Choroid plexus epithelial cell (primary cell): Measurements from ENCODE around the gene CKS1B.

Experiments
- DNase-seq: peaks from one replicate; pipeline ENCODE4 v3.0.0-alpha.2; 2010; ENCODE audit warnings: low read depth
- H3K4me3 ChIP-seq: 2 replicates; pipeline ENCODE4 v1.5.1; 2011; ENCODE audit warnings: low read depth, mild to moderate bottlenecking, control low read depth, low read length, moderate library complexity
- TF ChIP-seq, protein P1 (sequence below): conservative IDR thresholded peaks from 2 replicates; pipeline ENCODE4 v1.5.1; 2011; ENCODE audit warnings: low read depth, mild to moderate bottlenecking, control low read depth, inconsistent platforms, low read length, moderate library complexity

The CKS1B gene

DNA sequence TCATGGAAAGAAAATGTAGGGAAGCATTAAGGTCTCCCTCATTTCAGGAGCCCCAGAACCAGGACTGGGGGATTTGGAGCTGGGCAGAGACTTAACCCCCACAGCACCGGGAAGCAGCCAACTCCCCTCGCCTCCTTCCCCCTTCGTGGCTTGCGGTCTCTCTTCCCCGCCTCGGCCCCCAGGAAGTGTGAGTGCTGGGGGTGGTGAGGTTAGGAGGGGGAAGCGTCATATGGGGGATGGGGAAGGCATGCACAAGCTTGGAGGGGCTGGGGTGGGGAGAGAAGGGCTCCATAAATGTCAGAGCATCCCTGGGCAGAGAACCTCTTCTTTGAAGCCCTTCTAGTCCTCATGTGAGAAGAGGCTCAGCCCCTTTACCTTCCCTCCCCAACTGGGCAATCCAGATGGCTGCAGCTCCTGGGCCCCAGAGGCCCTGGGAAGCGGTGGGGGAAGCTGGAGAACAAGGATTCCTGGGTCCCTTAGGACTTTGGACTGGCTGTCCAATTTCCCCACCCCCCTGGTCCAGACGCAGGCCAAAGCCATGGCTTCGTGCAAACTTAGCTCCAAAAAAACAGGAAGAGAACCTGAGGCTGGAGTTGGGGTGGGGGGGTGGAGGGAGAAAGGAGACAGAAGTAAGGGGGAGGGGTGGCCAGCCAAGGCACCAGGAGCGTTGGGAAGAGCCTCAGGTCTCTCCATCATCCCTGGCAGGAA is 35.9 kb downstream of the CKS1B start:
- TF ChIP-seq, protein P1, sequence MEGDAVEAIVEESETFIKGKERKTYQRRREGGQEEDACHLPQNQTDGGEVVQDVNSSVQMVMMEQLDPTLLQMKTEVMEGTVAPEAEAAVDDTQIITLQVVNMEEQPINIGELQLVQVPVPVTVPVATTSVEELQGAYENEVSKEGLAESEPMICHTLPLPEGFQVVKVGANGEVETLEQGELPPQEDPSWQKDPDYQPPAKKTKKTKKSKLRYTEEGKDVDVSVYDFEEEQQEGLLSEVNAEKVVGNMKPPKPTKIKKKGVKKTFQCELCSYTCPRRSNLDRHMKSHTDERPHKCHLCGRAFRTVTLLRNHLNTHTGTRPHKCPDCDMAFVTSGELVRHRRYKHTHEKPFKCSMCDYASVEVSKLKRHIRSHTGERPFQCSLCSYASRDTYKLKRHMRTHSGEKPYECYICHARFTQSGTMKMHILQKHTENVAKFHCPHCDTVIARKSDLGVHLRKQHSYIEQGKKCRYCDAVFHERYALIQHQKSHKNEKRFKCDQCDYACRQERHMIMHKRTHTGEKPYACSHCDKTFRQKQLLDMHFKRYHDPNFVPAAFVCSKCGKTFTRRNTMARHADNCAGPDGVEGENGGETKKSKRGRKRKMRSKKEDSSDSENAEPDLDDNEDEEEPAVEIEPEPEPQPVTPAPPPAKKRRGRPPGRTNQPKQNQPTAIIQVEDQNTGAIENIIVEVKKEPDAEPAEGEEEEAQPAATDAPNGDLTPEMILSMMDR: no peak
- no peak overlapping the region for H3K4me3 ChIP-seq
- no peak for DNase-seq

DNA sequence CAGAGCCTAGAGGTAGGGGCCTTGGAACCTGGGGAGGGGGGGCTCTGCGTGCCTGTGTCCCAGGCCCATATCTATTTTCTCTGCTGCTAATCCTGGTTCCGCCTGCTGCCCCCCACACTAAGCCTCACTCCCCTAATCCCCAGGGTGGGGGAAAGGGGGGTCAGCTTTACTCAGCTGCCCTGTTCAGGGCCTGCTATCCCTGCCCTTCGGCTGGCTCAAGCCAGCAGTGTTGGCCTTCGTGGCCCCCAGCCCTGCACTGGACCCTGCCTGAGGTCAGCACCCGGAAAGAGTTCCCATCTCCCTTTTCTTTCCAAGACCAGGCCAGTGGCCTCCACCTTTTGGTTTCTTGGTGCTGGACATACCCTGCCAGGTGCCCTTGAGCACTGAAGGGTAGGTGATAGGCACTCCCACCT is 36.5 kb downstream of the CKS1B start:
- no peak overlapping the region for H3K4me3 ChIP-seq
- TF ChIP-seq, protein P1: no peak
- no peak for DNase-seq

DNA sequence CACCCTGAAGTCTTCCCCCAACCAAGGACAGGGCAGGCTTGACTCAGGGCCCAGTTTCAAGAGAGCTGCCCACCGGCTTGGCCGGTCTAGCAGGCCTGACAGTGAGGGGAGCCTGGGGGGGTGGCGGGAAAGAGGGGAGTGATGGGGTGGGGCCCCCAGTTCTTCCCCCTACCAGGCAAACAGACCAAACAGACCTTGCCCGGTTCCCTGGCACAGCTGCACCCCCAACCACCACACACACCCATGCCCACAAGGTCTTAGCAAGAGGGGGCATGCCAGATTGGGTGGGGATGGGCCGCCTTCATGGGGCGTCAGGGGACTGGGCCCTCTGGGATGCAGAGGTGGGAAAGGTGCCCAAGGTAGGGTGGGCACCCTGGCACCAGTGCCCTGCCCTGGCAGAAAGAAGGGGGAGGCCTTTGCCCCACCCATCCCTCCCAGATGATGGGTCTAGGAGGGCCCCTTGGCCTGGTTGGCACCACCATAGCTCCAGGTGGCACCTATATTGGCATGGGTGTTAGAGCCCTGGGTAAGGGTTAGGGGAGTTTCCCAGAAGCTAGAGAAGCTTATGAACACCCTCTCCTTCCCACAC is 37.0 kb downstream of the CKS1B start:
- DNase-seq: no peak
- H3K4me3 ChIP-seq: no peak overlapping the region

DNA sequence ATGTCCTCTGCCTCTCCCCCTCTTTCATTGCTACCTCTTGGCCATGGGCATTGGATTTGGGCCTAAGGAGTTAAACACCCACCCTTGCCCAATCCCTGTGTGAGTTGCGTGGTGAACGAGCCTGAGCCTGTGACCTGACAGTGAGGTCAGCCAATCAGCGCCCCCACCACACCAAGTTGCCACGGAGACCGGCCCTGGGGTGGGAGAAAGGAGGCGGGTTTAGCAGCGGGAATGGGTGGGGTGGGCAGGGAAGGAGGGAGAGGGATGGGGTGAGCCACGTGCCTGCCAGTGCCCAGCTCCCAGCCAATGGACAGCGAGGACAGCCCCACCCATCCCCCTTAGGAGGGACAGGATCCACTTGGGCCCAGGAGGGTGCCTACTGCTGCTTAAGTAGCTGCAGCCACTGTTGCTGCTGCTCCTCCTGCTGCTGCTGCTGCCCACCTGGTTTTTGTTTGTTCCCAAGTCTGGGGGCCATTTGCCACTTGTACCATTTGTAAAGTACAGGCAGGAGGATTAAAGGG is 37.6 kb downstream of the CKS1B start:
- no peak overlapping the region for H3K4me3 ChIP-seq
- TF ChIP-seq, protein P1: no peak
- peak; percentile 53 for DNase-seq

More for the DNA sequence above, 37.0 kb downstream of the CKS1B start:
- TF ChIP-seq, protein P1: no peak

DNA sequence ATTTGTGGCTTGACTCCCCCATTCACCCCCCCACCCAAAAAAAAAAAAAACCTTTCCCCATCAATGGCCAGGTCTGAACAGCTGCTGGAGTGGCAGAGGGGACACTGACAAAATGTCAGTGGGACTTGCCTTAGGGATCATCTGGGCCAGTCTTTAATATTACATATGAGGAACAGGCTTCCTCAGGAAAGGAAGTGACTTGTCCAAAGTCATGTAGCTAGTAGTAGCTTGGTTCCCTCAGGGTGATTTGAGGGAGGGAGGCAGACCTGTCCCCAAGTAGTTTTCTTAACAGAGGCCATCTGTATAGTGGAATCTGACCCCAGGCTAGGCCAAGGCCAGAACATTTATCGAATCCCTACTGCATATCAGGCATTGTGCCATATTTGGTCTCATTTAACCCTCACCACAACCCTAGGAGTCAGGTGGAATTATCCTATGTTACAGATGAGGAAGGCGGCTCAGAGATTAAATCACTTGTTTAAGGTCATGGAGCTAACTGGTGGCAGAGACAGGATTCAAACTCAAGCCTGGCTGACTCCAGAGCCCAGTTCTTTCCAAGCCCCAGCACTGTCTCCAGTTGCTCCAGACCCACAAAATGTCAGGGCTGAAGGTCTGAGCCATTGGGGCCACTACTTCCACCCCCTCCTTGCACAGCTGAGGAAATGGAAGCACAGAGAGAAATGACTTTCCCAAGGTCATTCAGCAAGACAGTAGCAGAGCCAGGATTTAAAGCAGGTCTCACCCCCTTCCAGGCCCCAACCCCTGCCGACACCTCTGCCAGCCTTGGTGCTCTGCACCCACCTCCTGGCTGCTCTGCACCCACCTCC is 38.5 kb downstream of the CKS1B start:
- DNase-seq: no peak
- no peak overlapping the region for H3K4me3 ChIP-seq
- TF ChIP-seq, protein P1: no peak

DNA sequence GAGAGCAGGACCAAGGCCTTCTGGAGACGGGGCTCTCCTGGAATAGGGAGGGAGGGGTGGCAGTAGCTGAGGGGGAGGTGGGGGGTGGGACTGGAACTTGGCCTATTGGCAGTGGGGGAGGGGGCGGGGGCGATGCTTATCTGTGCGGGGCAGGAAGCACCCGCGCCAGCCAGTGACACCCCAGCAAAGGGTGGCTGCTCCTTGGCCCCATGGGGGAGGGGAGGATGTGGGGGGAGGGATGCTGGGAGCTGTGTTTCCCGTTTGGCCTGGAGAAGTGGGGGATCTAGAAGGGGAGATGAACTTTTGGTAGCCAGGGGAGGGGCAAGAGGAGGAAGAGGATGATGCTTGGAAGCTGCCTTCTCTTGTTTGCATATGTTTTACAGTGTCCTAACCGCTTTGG is 39.2 kb downstream of the CKS1B start:
- H3K4me3 ChIP-seq: no peak overlapping the region
- no peak for DNase-seq
- TF ChIP-seq, protein P1: no peak
